GM23338 (cell line): ENCODE data around the gene FCN1. TPM values are rescaled to one million over a fixed set of nuclear protein-coding genes. Genes with fewer than 3 reads are reported as not detected.

ENCODE experiments used
- ATAC-seq: fragments of 200-7000 bp; cut with Tn5 transposase; 3 replicates; pipeline ENCODE4 v1.9.1; 2020
- DNase-seq: peaks from one replicate; pipeline ENCODE4 v3.0.0-alpha.2; 2015; ENCODE audit warnings: low spot score
- H2AFZ ChIP-seq: fragments of 200-600 bp; sonication (generic); 2 replicates; pipeline ENCODE4 v1.8.0; 2016; ENCODE audit warnings: antibody characterized with exemption, mild to moderate bottlenecking, moderate library complexity
- H3F3A ChIP-seq: fragments of 200-600 bp; sonication (generic); replicated peaks from 2 replicates; pipeline ENCODE4 v1.8.0; 2017; ENCODE audit warnings: antibody characterized with exemption, mixed run types, low read depth
- H3K27ac ChIP-seq: fragments of 200-600 bp; sonication (generic); 2 replicates; pipeline ENCODE4 v1.6.1; 2016; ENCODE audit warnings: low read depth
- H3K27me3 ChIP-seq: fragments of 200-600 bp; sonication (generic); 2 replicates; pipeline ENCODE4 v1.8.0; 2016; ENCODE audit warnings: mild to moderate bottlenecking, mixed run types, moderate library complexity; ENCODE audit not compliant: insufficient read depth
- H3K36me3 ChIP-seq: fragments of 200-600 bp; sonication (generic); 2 replicates; pipeline ENCODE4 v1.8.0; 2016; ENCODE audit warnings: mild to moderate bottlenecking; ENCODE audit not compliant: insufficient read depth
- H3K4me1 ChIP-seq: fragments of 200-600 bp; sonication (generic); 2 replicates; pipeline ENCODE4 v1.8.0; 2016; ENCODE audit warnings: mild to moderate bottlenecking, moderate library complexity; ENCODE audit not compliant: insufficient read depth
- H3K4me2 ChIP-seq: fragments of 200-600 bp; sonication (generic); 2 replicates; pipeline ENCODE4 v1.7.1; 2017; ENCODE audit warnings: mixed run types
- H3K4me3 ChIP-seq: fragments of 200-600 bp; sonication (generic); 2 replicates; pipeline ENCODE4 v1.6.1; 2016; ENCODE audit warnings: mixed run types
- H3K79me2 ChIP-seq: fragments of 200-600 bp; sonication (generic); replicated peaks from 2 replicates; pipeline ENCODE4 v1.8.0; 2017; ENCODE audit warnings: mild to moderate bottlenecking; ENCODE audit not compliant: insufficient read depth
- H3K9me2 ChIP-seq: fragments of 200-600 bp; sonication (generic); 2 replicates; pipeline ENCODE4 v1.8.0; 2017; ENCODE audit not compliant: insufficient read depth
- H4K20me1 ChIP-seq: fragments of 200-600 bp; sonication (generic); replicated peaks from 2 replicates; pipeline ENCODE4 v1.8.0; 2017; ENCODE audit warnings: mild to moderate bottlenecking; ENCODE audit not compliant: insufficient read depth
- H3K27ac Mint-ChIP-seq: 2 replicates; pipeline ENCODE4 v1.8.0; 2020; ENCODE audit warnings: inconsistent platforms, mild to moderate bottlenecking, moderate library complexity, mixed read lengths
- H3K27me3 Mint-ChIP-seq: 3 replicates; pipeline ENCODE4 v1.8.0; 2022; ENCODE audit warnings: low read depth, mild to moderate bottlenecking, moderate library complexity, mixed read lengths, inconsistent platforms; ENCODE audit not compliant: insufficient read depth, poor library complexity
- H3K36me3 Mint-ChIP-seq: 3 replicates; pipeline ENCODE4 v1.8.0; 2021; ENCODE audit warnings: low read depth, mild to moderate bottlenecking, inconsistent platforms, moderate library complexity, mixed read lengths
- H3K4me1 Mint-ChIP-seq: 3 replicates; pipeline ENCODE4 v1.8.0; 2020; ENCODE audit warnings: mild to moderate bottlenecking, inconsistent platforms, mixed read lengths
- H3K4me3 Mint-ChIP-seq: 3 replicates; pipeline ENCODE4 v1.8.0; 2021; ENCODE audit warnings: moderate library complexity, mild to moderate bottlenecking, inconsistent platforms, mixed read lengths
- H3K9me3 Mint-ChIP-seq: 3 replicates; pipeline ENCODE4 v1.8.0; 2020; ENCODE audit warnings: moderate library complexity, mild to moderate bottlenecking, inconsistent platforms, mixed read lengths
- CREB1 ChIP-seq: fragments of 250-450 bp; sonication (Bioruptor Pico); IDR thresholded peaks from 2 replicates; pipeline ENCODE4 v1.5.0; 2020; ENCODE audit warnings: low read depth, mild to moderate bottlenecking, moderate library complexity
- CTCF ChIP-seq, 2 experiments: fragments of 200-600 bp in 1 of 2; sonication (generic) in 1 of 2; conservative IDR thresholded peaks; 2 replicates each; pipeline versions ENCODE4 v1.5.1 to v1.6.1; 2016 to 2017; ENCODE audit warnings: antibody characterized with exemption in 2 of 2, low read depth in 2 of 2, mild to moderate bottlenecking in 2 of 2, moderate library complexity in 1 of 2
- EZH2 ChIP-seq: fragments of 200-600 bp; sonication (generic); IDR thresholded peaks from one replicate; pipeline ENCODE4 v1.8.0; 2017; ENCODE audit warnings: antibody characterized with exemption, mild to moderate bottlenecking, low read depth; ENCODE audit not compliant: unreplicated experiment
- EZH2phosphoT487 ChIP-seq: fragments of 200-600 bp; sonication (generic); IDR thresholded peaks from one replicate; pipeline ENCODE4 v1.8.1; 2018; ENCODE audit warnings: antibody characterized with exemption; ENCODE audit not compliant: unreplicated experiment
- JUNB ChIP-seq: IDR thresholded peaks from one replicate; pipeline ENCODE4 v1.6.1; 2016; ENCODE audit warnings: antibody characterized with exemption; ENCODE audit not compliant: unreplicated experiment
- NANOG ChIP-seq: IDR thresholded peaks from 2 replicates; pipeline ENCODE4 v1.6.1; 2016; ENCODE audit warnings: antibody characterized with exemption, borderline replicate concordance
- POLR2AphosphoS5 ChIP-seq: IDR thresholded peaks from 2 replicates; pipeline ENCODE4 v1.6.1; 2016; ENCODE audit warnings: antibody characterized with exemption, low read depth
- REST ChIP-seq: IDR thresholded peaks from one replicate; pipeline ENCODE4 v1.6.1; 2018; ENCODE audit warnings: antibody characterized with exemption; ENCODE audit not compliant: unreplicated experiment
- ZNF114 ChIP-seq: fragments of 250-450 bp; sonication (Bioruptor Pico); IDR thresholded peaks from 2 replicates; pipeline ENCODE4 v1.5.0; 2020; ENCODE audit warnings: mild to moderate bottlenecking, moderate library complexity
- ZNF462 ChIP-seq: fragments of 250-450 bp; sonication (Bioruptor Pico); IDR thresholded peaks from 2 replicates; pipeline ENCODE4 v1.5.0; 2020; ENCODE audit warnings: mild to moderate bottlenecking, moderate library complexity
- polyA plus RNA-seq: library from polyadenylated mRNA; unstranded; fragments of >200 nt; fragmentation: Nextera tagmentation; extraction: Ambion mirVana; gene quantifications from 2 replicates; pipeline ENCODE4 v1.2.1, GENCODE V29; 2016
- total RNA-seq: library from RNA; depleted of rRNA; stranded (reverse); fragments of >200 nt; shearing (Covaris generic); gene quantifications from 2 replicates; pipeline ENCODE4 v1.2.3, GENCODE V29; 2014

Gene FCN1
- total and polyA plus RNA-seq, 2 experiments from 2014 or later = not detected

DNA sequence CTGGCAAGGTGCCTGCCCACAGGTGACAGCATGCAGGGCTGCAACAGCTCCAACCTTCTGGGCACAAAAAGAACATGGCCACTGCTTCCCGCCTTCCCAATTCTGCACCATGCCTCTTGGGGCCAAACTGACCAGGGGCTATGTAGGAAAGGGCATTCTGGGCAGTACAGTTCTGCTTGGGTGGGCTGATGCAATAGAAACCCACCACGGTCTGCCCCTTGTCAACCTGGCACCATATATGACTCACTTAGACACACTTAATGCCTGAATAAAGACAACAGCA lies 40.2 kb upstream of the FCN1 start:
- Histone ChIP-seq H3K4me3 (no peak overlapping the region), H3K9me2 (no peaks in the 10 kb centered on the region), H2AFZ (no peak overlapping the region), H3K79me2 (no peaks in the 10 kb centered on the region), H3K4me1 (no peaks in the 10 kb centered on the region), H3K4me2 (no peak overlapping the region), H3F3A (no peaks in the 10 kb centered on the region), H3K27me3 (no peaks in the 10 kb centered on the region), H3K36me3 (no peaks in the 10 kb centered on the region), H4K20me1 (no peaks in the 10 kb centered on the region), H3K27ac (no peak overlapping the region)
- Mint-ChIP-seq H3K4me1 (peaks cover 3% of the 10 kb centered on the region), H3K4me3 (no peak overlapping the region), H3K27me3 (peaks cover 4% of the 10 kb centered on the region), H3K36me3 (no peaks in the 10 kb centered on the region), H3K9me3 (peaks cover 5% of the 10 kb centered on the region; the same call in 1 of the 3 replicates), H3K27ac (no peak overlapping the region)
- TF ChIP-seq ZNF114 (CRISPR knock-in tag) = no peak
- TF ChIP-seq EZH2phosphoT487 = no peak
- TF ChIP-seq REST = no peak
- no peak for TF ChIP-seq JUNB
- no peak for TF ChIP-seq ZNF462 (CRISPR knock-in tag)
- TF ChIP-seq EZH2 = no peak
- TF ChIP-seq NANOG = no peak
- TF ChIP-seq POLR2AphosphoS5 = no peak
- no peak for TF ChIP-seq CTCF (conservative IDR thresholded peaks at IDR 0.05; ENCODE audit: low read depth in 2 of 2)
- TF ChIP-seq CREB1 (CRISPR knock-in tag) = no peak
- no peak for DNase-seq
- no peak for ATAC-seq
